GM19324 (cell line): Measurements from ENCODE around the gene MRPS18B.
"Not testable (repeated sequence)": the region's sequence is repeated elsewhere in the genome, so short reads cannot be mapped to it uniquely, and the experiment has no call there.

Experiments
- ATAC-seq: cut with Tn5 transposase; IDR thresholded peaks from one replicate; pipeline ENCODE4 v1.9.1; 2021; ENCODE audit warnings: mild to moderate bottlenecking, moderate library complexity; ENCODE audit not compliant: unreplicated experiment, low FRiP score

MRPS18B gene

GRCh38 chr6:30617565-30618269, at the start of gene MRPS18B:
Gene MRPS18B (plus strand): TSS chr6:30617840. CDS start chr6:30617866, 26 bp downstream.
- peak; percentile 83 for ATAC-seq

DNA sequence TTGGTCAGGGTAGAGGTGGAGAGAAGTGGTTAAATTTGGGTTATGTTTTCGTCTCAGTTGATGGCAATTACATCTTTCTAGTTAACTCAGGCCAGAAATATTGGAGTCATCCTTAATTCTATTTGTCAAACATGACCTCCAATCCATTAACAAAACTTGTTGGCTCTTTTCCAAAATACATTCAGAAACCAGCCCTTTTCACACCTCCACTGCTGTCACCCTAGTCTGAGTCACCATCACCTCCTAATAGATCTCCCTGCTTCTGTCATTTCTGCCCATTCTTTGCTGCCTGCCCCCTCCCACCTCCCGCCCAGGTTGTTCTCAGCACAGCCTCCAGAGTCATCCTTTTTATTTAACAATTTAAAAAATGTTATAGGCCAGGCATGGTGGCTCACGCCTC, 49.4 kb upstream of the MRPS18B start:
- no peak for ATAC-seq

GRCh38 chr6:30570263-30570662, 47.4 kb upstream of the MRPS18B start:
- ATAC-seq = no peak

DNA sequence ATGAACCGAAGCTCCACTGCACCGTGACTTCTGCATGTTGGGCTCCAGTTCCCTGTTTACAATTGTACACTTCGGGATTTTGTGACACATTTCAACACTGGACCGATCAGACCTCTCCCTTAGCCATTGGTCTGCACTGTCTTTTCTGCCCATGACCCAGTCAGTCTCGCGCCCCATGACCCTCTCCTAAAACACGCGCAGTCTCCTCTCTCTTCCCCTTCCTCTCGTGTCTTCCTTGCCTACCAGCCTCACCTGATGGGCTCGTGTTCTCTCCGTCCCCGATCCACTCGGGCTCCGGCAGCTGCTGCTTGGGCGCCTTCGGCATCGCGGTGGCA, 46.9 kb upstream of the MRPS18B start:
- peak; percentile 23 for ATAC-seq

DNA sequence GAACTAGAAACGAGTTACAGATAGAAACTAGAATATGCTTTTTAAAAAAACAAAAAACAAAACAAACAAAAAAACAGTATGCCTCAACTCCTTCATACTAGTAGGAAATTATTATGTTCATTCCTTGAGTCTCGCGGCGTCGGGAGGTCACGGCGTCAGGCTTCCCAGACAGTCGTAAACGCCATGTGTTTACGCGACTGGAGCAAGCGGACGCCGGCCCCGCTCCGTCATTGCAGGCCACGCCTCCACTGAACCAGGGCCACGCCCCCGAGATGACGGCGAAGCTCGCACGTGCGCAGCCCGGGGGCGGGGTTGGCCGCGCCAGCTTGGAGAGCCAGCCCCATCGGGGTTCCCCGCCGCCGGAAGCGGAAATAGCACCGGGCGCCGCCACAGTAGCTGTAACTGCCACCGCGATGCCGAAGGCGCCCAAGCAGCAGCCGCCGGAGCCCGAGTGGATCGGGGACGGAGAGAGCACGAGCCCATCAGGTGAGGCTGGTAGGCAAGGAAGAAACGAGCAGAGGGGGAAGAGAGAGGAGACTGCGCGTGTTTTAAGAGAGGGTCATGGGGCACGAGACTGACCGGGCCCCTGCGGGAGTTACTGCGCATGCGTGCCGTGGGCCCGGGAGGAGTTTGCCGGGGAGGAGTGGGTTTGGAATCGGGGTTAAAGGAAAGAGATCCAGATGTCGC, 46.4 kb upstream of the MRPS18B start, which contains the start of gene ABCF1:
TSS of gene ABCF1 (plus strand) at position 368 of the 687 bp plus-strand sequence. CDS start at position 414, 46 bp downstream.
- ATAC-seq = peak; percentile 96

DNA sequence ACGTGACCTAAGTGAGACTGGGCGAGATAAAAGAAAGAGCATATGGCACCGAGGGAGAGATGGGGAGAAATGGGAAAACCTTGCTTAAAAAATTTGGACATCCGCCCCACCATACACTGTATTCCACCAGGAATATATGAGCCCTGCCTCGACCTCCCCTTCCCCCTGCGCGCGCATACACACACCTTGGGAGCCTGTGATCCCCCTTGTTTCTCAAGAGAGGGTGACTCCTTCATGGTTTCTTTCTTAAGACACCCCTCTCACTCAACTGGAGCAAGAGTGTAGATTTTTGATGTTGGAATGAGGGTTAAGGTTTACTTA, 45.9 kb upstream of the MRPS18B start:
- ATAC-seq = no peak

DNA sequence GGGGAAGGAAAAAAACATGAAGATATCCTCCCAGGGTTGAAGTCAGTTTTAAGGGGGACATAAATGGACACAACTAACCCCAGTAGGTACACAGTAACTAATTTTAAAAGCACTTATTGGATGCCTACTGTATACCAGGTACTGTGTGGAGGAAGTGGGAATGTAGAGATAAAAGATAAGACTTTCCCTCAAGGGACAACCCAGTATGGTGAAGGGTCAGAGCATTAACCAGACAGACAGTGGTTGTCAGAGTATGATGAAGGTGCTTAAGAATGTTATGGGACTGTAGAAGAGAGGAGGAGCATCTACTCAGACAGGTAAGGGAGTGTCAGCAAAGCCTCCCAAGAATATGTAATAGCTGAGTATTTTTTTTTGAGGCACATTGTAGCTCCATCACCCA, 45.5 kb upstream of the MRPS18B start:
- ATAC-seq = no peak

GRCh38 chr6:30573113-30573512, 44.5 kb upstream of the MRPS18B start:
- no peak for ATAC-seq

- no peak for ATAC-seq
Measured at GRCh38 chr6:30578051-30578450, 39.6 kb upstream of the MRPS18B start.

DNA sequence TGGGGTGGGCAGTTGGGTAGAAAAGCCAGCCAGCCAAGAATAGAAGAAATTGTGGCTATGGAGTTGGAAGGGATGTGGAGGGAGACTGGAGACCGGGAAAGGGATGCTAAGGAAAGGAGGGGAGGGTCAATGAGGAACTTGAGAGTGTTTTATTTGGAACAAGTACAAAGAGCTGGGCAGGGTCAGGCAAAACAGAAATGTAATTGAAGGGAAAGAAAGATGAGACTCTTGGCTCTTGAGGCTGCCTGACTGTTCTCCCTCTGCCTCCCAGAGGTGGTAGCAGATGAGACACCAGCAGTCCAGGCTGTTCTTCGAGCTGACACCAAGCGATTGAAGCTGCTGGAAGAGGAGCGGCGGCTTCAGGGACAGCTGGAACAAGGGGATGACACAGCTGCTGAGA, 33.7 kb upstream of the MRPS18B start:
- ATAC-seq = no peak

DNA sequence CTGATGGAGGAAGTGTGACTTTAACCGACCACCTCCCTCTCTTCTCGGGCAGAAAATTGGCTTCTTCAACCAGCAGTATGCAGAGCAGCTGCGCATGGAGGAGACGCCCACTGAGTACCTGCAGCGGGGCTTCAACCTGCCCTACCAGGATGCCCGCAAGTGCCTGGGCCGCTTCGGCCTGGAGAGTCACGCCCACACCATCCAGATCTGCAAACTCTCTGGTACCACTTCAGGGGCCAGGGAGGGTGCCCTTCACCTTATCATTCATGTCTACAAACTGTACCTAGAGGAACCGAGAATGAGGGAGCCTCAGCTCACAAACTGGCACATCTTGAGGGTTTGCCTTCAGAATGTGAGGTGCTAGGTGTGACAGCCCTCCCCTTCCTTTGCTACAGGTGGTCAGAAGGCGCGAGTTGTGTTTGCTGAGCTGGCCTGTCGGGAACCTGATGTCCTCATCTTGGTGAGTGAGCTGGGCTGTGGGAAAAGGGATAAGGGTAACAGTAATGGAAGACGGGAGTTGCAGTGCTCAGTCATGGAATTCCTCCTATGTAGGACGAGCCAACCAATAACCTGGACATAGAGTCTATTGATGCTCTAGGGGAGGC, 27.8 kb upstream of the MRPS18B start:
- no peak for ATAC-seq

DNA sequence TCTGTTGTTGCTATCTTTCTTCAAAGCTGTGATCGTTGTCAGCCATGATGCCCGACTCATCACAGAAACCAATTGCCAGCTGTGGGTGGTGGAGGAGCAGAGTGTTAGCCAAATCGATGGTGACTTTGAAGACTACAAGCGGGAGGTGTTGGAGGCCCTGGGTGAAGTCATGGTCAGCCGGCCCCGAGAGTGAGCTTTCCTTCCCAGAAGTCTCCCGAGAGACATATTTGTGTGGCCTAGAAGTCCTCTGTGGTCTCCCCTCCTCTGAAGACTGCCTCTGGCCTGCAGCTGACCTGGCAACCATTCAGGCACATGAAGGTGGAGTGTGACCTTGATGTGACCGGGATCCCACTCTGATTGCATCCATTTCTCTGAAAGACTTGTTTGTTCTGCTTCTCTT, 27.1 kb upstream of the MRPS18B start:
- no peak for ATAC-seq

- ATAC-seq = no peak
Measured at GRCh38 chr6:30591008-30591407, 26.6 kb upstream of the MRPS18B start.

DNA sequence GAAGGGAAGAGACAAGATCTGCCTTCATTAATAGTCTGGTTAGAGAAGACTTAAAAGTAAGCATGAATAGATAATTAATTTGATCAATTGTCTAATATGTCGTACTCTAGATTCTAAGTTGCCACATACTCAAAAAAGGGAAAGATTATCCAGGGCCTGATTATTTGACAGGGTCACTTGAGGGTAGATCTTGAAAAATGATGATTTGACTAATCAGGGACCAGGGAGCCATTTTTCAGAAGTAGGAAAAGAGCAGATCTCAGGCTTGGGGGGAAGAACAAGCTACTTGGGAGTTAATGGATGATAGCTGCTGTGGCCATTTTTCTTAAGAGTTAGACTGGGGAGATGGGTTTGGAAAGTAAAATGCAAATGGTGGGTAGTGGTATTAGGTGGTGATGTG, 25.4 kb upstream of the MRPS18B start:
- no peak for ATAC-seq

GRCh38 chr6:30597315-30598144, 20.1 kb upstream of the MRPS18B start:
- ATAC-seq = not testable (repeated sequence)

GRCh38 chr6:30598912-30599624, 18.6 kb upstream of the MRPS18B start:
- ATAC-seq = no peak

GRCh38 chr6:30599625-30600324, 17.9 kb upstream of the MRPS18B start:
- ATAC-seq = no peak

GRCh38 chr6:30600451-30600961, 17.1 kb upstream of the MRPS18B start:
- ATAC-seq = no peak

DNA sequence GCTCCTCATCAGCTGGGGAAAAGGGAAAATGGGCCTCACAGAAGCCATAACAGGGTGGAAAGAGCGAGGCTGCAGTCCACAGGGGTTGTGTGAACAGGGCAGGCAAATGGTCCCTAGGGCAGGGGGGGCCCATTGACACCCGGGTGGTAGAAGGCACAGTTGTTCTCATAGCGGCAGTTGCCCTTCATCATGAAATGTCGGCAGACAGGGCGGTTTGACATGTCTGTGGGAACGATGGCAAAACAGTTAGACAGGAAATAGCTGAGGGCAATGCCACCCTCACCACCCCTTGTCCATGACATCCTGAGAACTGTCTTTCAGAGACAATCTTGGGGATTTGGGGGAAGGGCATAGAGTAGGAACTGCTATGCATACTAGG, 16.2 kb upstream of the MRPS18B start:
- ATAC-seq = no peak
